Calu3 (cell line): ENCODE data around the gene PCTP. TPM values are rescaled to one million over a fixed set of nuclear protein-coding genes. Genes with fewer than 3 reads are reported as not detected.

Source experiments
- BruUV-seq: library from RNA; stranded (reverse); fragments of 400-500 nt; replicated peaks from 2 replicates; lab custom pipeline; 2021; lab: Mats Ljungman, UMichigan
- CTCF ChIA-PET: fragments of 300-600 bp; sonication (Branson Sonifier 250); formaldehyde crosslinking; loops from one replicate; lab custom pipeline; 2022; ENCODE audit warnings: antibody characterized with exemption; lab: Charles Lee
- DNase-seq: peaks from one replicate; pipeline ENCODE4 v3.0.0; 2022
- H3K27ac Mint-ChIP-seq: one replicate; pipeline ENCODE4 v1.8.0; 2022; ENCODE audit warnings: mixed read lengths; ENCODE audit not compliant: unreplicated experiment
- H3K27me3 Mint-ChIP-seq: one replicate; pipeline ENCODE4 v1.8.0; 2022; ENCODE audit warnings: mixed read lengths; ENCODE audit not compliant: unreplicated experiment
- H3K36me3 Mint-ChIP-seq: one replicate; pipeline ENCODE4 v1.8.0; 2022; ENCODE audit warnings: mild to moderate bottlenecking, moderate library complexity, mixed read lengths; ENCODE audit not compliant: insufficient read depth, unreplicated experiment
- H3K4me1 Mint-ChIP-seq: one replicate; pipeline ENCODE4 v1.8.0; 2022; ENCODE audit warnings: mild to moderate bottlenecking, low read depth, mixed read lengths; ENCODE audit not compliant: unreplicated experiment
- H3K4me3 Mint-ChIP-seq: one replicate; pipeline ENCODE4 v1.8.0; 2022; ENCODE audit warnings: mild to moderate bottlenecking, low read depth, moderate library complexity, mixed read lengths; ENCODE audit not compliant: unreplicated experiment
- H3K9me3 Mint-ChIP-seq: one replicate; pipeline ENCODE4 v1.8.0; 2022; ENCODE audit warnings: low read depth, mixed read lengths; ENCODE audit not compliant: unreplicated experiment
- CTCF ChIP-seq: fragments of 200-600 bp; IDR thresholded peaks from one replicate; pipeline ENCODE4 v1.8.0; 2022; ENCODE audit warnings: antibody characterized with exemption; ENCODE audit not compliant: unreplicated experiment
- intact Hi-C: fragments of 100-400 bp; cut with micrococcal nuclease; formaldehyde crosslinking; loops from one replicate; pipeline ENCODE4 v1.10.0; 2022; ENCODE audit not compliant: unreplicated experiment
- total RNA-seq: library from RNA; stranded (reverse); gene quantifications from 2 replicates; pipeline ENCODE4 v1.2.3, GENCODE V29; 2022

PCTP gene
- total RNA-seq, 1 experiment from 2014 or later = 20.1 TPM

- CTCF ChIA-PET = no interaction called here
- Mint-ChIP-seq H3K4me3 (no peak overlapping the region), H3K27ac (no peak overlapping the region), H3K27me3 (peaks cover 12% of the 10 kb centered on the region), H3K9me3 (no peaks in the 10 kb centered on the region), H3K36me3 (peaks cover 4% of the 10 kb centered on the region), H3K4me1 (peaks cover 22% of the 10 kb centered on the region)
- TF ChIP-seq CTCF = no peak
- peak; percentile 28 for DNase-seq
- intact Hi-C loops = no loop called here
- no TSS peak for BruUV-seq
Observed at GRCh38 chr17:55726440-55726839, 24.4 kb upstream of the PCTP start.

DNA sequence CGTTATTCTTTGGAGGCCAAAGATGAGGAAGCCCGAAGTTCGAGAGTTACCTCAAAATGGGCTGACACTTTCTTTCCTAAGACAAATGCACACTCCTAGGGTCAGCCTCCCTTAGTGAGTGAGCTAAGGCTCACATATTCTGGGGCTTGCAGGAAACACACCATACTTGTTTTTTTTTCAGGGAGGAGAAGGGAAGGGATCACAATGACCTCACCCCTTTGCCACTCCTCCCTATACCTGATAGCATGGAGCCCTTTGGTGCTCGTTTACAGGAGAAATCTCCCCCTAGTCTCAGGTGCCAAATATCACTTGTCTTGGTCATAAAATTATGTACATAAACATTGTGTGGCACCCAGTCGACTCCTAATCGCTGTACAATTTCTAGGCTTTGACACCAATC lies 23.6 kb upstream of the PCTP start:
- intact Hi-C loops = no loop called here
- CTCF ChIA-PET = no interaction called here
- Mint-ChIP-seq H3K4me3 (no peak overlapping the region), H3K9me3 (no peaks in the 10 kb centered on the region), H3K27ac (no peak overlapping the region), H3K4me1 (peaks cover 30% of the 10 kb centered on the region), H3K36me3 (peaks cover 4% of the 10 kb centered on the region), H3K27me3 (peaks cover 12% of the 10 kb centered on the region)
- DNase-seq = no peak
- BruUV-seq = no TSS peak
- TF ChIP-seq CTCF = no peak

- peaks cover 5% of the 10 kb centered on the region for H3K27me3 Mint-ChIP-seq
- DNase-seq = no peak
- peaks cover 4% of the 10 kb centered on the region for H3K36me3 Mint-ChIP-seq
- TF ChIP-seq CTCF = no peak
- peaks cover 30% of the 10 kb centered on the region for H3K4me1 Mint-ChIP-seq
- no peaks in the 10 kb centered on the region for H3K9me3 Mint-ChIP-seq
- no peak overlapping the region for H3K4me3 Mint-ChIP-seq
- CTCF ChIA-PET = no interaction called here
- no peak overlapping the region for H3K27ac Mint-ChIP-seq
- intact Hi-C loops = no loop called here
- no TSS peak for BruUV-seq
Observed at GRCh38 chr17:55727920-55728319, 22.9 kb upstream of the PCTP start.

- CTCF ChIA-PET = interaction anchor here (0.9 kb wide), 1 partner anchor 14 kb away, joined by 4 read pairs; no protein-coding TSS in a partner anchor
- H3K27ac Mint-ChIP-seq = no peak overlapping the region
Observed at GRCh38 chr17:55728361-55728760, 22.5 kb upstream of the PCTP start.

More at GRCh38 chr17:55728361-55728760, 22.5 kb upstream of the PCTP start:
- intact Hi-C loops = no loop called here
- H3K4me3 Mint-ChIP-seq = no peak overlapping the region
- no TSS peak for BruUV-seq
- DNase-seq = no peak
- H3K36me3 Mint-ChIP-seq = peaks cover 4% of the 10 kb centered on the region
- TF ChIP-seq CTCF = no peak
- no peaks in the 10 kb centered on the region for H3K9me3 Mint-ChIP-seq
- H3K27me3 Mint-ChIP-seq = peaks cover under 1% of the 10 kb centered on the region
- H3K4me1 Mint-ChIP-seq = peaks cover 29% of the 10 kb centered on the region
